Astrocyte (in vitro differentiated cells and primary cell): Measurements from ENCODE around the gene VENTX. TPM values are rescaled to one million over a fixed set of nuclear protein-coding genes. Genes with fewer than 3 reads are reported as not detected.

Experiments used
- DNase-seq: peaks from one replicate; pipeline ENCODE4 v3.0.0-alpha.2; 2010; ENCODE audit warnings: low read depth
- FAIRE-seq: peaks from 2 replicates; lab custom pipeline; 2011; peaks lifted over from hg19 to GRCh38; lab: Jason Lieb, UNC
- H2AFZ ChIP-seq: 2 replicates; pipeline ENCODE4 v1.6.0; 2012; ENCODE audit warnings: low read depth, low read length, inconsistent platforms
- H3K27ac ChIP-seq: 2 replicates; pipeline ENCODE4 v1.5.1; 2011; ENCODE audit warnings: low read depth, low read length, inconsistent platforms
- H3K27me3 ChIP-seq: 2 replicates; pipeline ENCODE4 v1.6.0; 2011; ENCODE audit warnings: low read length, inconsistent platforms; ENCODE audit not compliant: insufficient read depth
- H3K36me3 ChIP-seq: 2 replicates; pipeline ENCODE4 v1.5.1; 2011; ENCODE audit warnings: low read length, inconsistent platforms; ENCODE audit not compliant: insufficient read depth
- H3K4me1 ChIP-seq: 2 replicates; pipeline ENCODE4 v1.5.1; 2011; ENCODE audit warnings: low read length, inconsistent platforms; ENCODE audit not compliant: insufficient read depth
- H3K4me2 ChIP-seq: 2 replicates; pipeline ENCODE4 v1.6.0; 2012; ENCODE audit warnings: low read length, inconsistent platforms
- H3K4me3 ChIP-seq: 2 replicates; pipeline ENCODE4 v1.5.1; 2011; ENCODE audit warnings: low read depth, mild to moderate bottlenecking, low read length, inconsistent platforms; ENCODE audit not compliant: insufficient read depth
- H3K79me2 ChIP-seq: 2 replicates; pipeline ENCODE4 v1.6.0; 2012; ENCODE audit warnings: mild to moderate bottlenecking, low read length, inconsistent platforms; ENCODE audit not compliant: insufficient read depth
- H3K9ac ChIP-seq: 2 replicates; pipeline ENCODE4 v1.6.0; 2012; ENCODE audit warnings: mild to moderate bottlenecking, low read length, inconsistent platforms
- H3K9me3 ChIP-seq: 2 replicates; pipeline ENCODE4 v1.5.1; 2012; ENCODE audit warnings: low read depth, mild to moderate bottlenecking, low read length, inconsistent platforms; ENCODE audit not compliant: insufficient read depth
- H4K20me1 ChIP-seq: 2 replicates; pipeline ENCODE4 v1.6.0; 2012; ENCODE audit warnings: low read length, inconsistent platforms; ENCODE audit not compliant: insufficient read depth
- H3K27ac Mint-ChIP-seq: one replicate; pipeline ENCODE4 v1.8.0; 2021; ENCODE audit warnings: mild to moderate bottlenecking, mixed read lengths; ENCODE audit not compliant: unreplicated experiment
- H3K27me3 Mint-ChIP-seq: one replicate; pipeline ENCODE4 v1.8.0; 2021; ENCODE audit warnings: low read depth, mixed read lengths; ENCODE audit not compliant: unreplicated experiment
- H3K36me3 Mint-ChIP-seq: one replicate; pipeline ENCODE4 v1.8.0; 2021; ENCODE audit warnings: low read depth, mixed read lengths; ENCODE audit not compliant: unreplicated experiment
- H3K4me1 Mint-ChIP-seq: one replicate; pipeline ENCODE4 v1.8.0; 2021; ENCODE audit warnings: low read depth, mixed read lengths; ENCODE audit not compliant: unreplicated experiment
- H3K4me3 Mint-ChIP-seq: one replicate; pipeline ENCODE4 v1.8.0; 2021; ENCODE audit warnings: mild to moderate bottlenecking, moderate library complexity, mixed read lengths; ENCODE audit not compliant: unreplicated experiment
- H3K9me3 Mint-ChIP-seq: one replicate; pipeline ENCODE4 v1.8.0; 2021; ENCODE audit warnings: mild to moderate bottlenecking, mixed read lengths; ENCODE audit not compliant: unreplicated experiment
- CTCF ChIP-seq: IDR thresholded peaks from 2 replicates; pipeline ENCODE4 v1.5.1; 2011; ENCODE audit warnings: low read depth, mild to moderate bottlenecking, inconsistent platforms, low read length, moderate library complexity; ENCODE audit not compliant: insufficient read depth
- EZH2 ChIP-seq: IDR thresholded peaks from 2 replicates; pipeline ENCODE4 v1.6.1; 2012; ENCODE audit warnings: mild to moderate bottlenecking, low read length, inconsistent platforms; ENCODE audit not compliant: insufficient read depth
- total RNA-seq: library from RNA; stranded (reverse); gene quantifications from 2 replicates; pipeline ENCODE4 v1.2.1, GENCODE V29; 2021

Gene VENTX
- total RNA-seq, 1 donor from 2014 or later = 0.11 TPM

- no peak for FAIRE-seq
- H3K27me3 Mint-ChIP-seq = peaks cover 58% of the 10 kb centered on the region
These were observed 1.7 kb upstream of the VENTX start for GRCh38 chr10:133235932-133236331.

GRCh38 chr10:133236401-133237240 lies 1.0 kb upstream of the VENTX start:
- TF ChIP-seq CTCF (no peak), EZH2 (peak; percentile 91)
- Histone ChIP-seq H3K4me2 (peak overlapping the region; percentile 8), H2AFZ (no peak overlapping the region), H3K79me2 (no peaks in the 10 kb centered on the region), H3K27ac (no peak overlapping the region), H3K27me3 (peaks cover 47% of the 10 kb centered on the region), H3K36me3 (no peaks in the 10 kb centered on the region), H3K4me3 (no peak overlapping the region), H3K9ac (no peak overlapping the region), H3K9me3 (no peaks in the 10 kb centered on the region), H3K4me1 (no peaks in the 10 kb centered on the region), H4K20me1 (no peaks in the 10 kb centered on the region)
- H3K4me1 Mint-ChIP-seq = no peaks in the 10 kb centered on the region
- H3K4me3 Mint-ChIP-seq = no peak overlapping the region
- no peaks in the 10 kb centered on the region for H3K36me3 Mint-ChIP-seq
- no peak overlapping the region for H3K27ac Mint-ChIP-seq
- no peak for FAIRE-seq
- H3K9me3 Mint-ChIP-seq = no peaks in the 10 kb centered on the region
- peaks cover 62% of the 10 kb centered on the region for H3K27me3 Mint-ChIP-seq
- DNase-seq = no peak

More at GRCh38 chr10:133235932-133236331, 1.7 kb upstream of the VENTX start:
- Histone ChIP-seq H3K4me3 (no peak overlapping the region), H3K4me2 (no peak overlapping the region), H3K9me3 (no peaks in the 10 kb centered on the region), H3K79me2 (no peaks in the 10 kb centered on the region), H3K27me3 (peaks cover 48% of the 10 kb centered on the region), H3K27ac (no peak overlapping the region), H3K9ac (no peak overlapping the region), H3K4me1 (no peaks in the 10 kb centered on the region), H3K36me3 (no peaks in the 10 kb centered on the region), H2AFZ (no peak overlapping the region), H4K20me1 (no peaks in the 10 kb centered on the region)
- Mint-ChIP-seq H3K4me3 (no peak overlapping the region), H3K27ac (no peak overlapping the region), H3K36me3 (no peaks in the 10 kb centered on the region), H3K9me3 (no peaks in the 10 kb centered on the region), H3K4me1 (no peaks in the 10 kb centered on the region)
- DNase-seq = no peak
- TF ChIP-seq CTCF (no peak), EZH2 (no peak)

GRCh38 chr10:133237241-133237587 lies 441 bp upstream of the VENTX start:
- no peaks in the 10 kb centered on the region for H3K4me1 Mint-ChIP-seq
- H3K4me2 ChIP-seq = no peak overlapping the region
- H3K4me3 ChIP-seq = no peak overlapping the region
- no peak overlapping the region for H2AFZ ChIP-seq
- FAIRE-seq (no peak), DNase-seq (no peak)
- H3K36me3 ChIP-seq = no peaks in the 10 kb centered on the region
- no peaks in the 10 kb centered on the region for H4K20me1 ChIP-seq
- no peaks in the 10 kb centered on the region for H3K9me3 Mint-ChIP-seq
- H3K9ac ChIP-seq = no peak overlapping the region
- TF ChIP-seq CTCF = no peak
- peak; percentile 87 for TF ChIP-seq EZH2
- H3K4me3 Mint-ChIP-seq = no peak overlapping the region
- H3K27me3 Mint-ChIP-seq = peaks cover 61% of the 10 kb centered on the region
- H3K79me2 ChIP-seq = no peaks in the 10 kb centered on the region
- H3K36me3 Mint-ChIP-seq = no peaks in the 10 kb centered on the region
- H3K27ac Mint-ChIP-seq = no peak overlapping the region
- H3K27me3 ChIP-seq = peaks cover 44% of the 10 kb centered on the region
- no peaks in the 10 kb centered on the region for H3K4me1 ChIP-seq
- no peaks in the 10 kb centered on the region for H3K9me3 ChIP-seq
- H3K27ac ChIP-seq = no peak overlapping the region
